ENCODE results near the gene TRAPPC3L.

DNA sequence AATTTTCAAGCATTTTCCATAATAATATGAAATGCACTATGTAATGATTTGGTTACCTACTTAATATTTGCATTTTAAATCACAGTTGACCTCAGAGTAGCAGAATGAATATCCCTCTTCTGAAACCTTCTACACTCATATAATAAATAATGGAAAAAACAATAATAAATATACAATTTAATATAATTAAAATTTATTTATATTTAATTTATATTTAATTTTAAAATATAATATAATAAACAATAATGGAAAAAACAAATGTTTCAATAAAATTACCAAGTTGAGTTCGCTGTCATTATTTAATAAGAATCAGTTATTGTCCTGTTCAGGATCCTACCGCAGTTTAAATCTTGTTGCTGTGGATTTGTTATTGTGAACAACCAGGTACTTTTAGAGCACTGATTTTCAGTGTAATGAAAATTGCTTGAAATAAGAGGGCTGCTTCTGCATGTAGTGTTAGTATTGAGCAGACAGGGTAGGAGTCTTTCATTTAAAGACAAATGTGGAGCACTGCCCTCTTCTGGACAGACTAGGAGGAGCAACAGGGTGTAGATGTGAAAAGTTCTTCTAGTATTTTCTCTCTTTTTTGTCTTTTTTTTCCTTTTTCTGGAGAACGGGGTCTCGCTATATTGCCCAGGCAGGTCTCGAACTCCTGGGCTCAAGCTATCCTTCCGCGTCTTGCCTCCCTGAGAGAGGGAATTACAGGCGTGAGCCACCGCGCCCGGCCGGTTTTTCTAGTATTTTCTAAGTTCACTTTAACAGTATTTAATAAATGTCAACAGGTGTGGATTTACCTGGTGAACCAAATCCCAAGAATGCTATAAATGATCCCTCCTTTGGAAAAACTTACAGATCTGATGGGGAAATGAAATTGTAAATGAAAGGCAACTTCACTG is 13.6 kb downstream of the TRAPPC3L start:
- no peak for TF ChIP-seq POLR2A (IDR thresholded peaks at IDR 0.05)
- TF ChIP-seq, protein P1, sequence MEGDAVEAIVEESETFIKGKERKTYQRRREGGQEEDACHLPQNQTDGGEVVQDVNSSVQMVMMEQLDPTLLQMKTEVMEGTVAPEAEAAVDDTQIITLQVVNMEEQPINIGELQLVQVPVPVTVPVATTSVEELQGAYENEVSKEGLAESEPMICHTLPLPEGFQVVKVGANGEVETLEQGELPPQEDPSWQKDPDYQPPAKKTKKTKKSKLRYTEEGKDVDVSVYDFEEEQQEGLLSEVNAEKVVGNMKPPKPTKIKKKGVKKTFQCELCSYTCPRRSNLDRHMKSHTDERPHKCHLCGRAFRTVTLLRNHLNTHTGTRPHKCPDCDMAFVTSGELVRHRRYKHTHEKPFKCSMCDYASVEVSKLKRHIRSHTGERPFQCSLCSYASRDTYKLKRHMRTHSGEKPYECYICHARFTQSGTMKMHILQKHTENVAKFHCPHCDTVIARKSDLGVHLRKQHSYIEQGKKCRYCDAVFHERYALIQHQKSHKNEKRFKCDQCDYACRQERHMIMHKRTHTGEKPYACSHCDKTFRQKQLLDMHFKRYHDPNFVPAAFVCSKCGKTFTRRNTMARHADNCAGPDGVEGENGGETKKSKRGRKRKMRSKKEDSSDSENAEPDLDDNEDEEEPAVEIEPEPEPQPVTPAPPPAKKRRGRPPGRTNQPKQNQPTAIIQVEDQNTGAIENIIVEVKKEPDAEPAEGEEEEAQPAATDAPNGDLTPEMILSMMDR (IDR thresholded peaks at IDR 0.05) = peak; percentile 58 to 87 (median 80)
